Esophagus muscularis mucosa (tissue), 4 donors: ENCODE measurements around the gene NGDN. TPM values are rescaled to one million over a fixed set of nuclear protein-coding genes. Genes with fewer than 3 reads are reported as not detected.
A peak's percentile ranks its signal among the peaks of the same experiment; 100 is the strongest.

Experiments used
- DNase-seq: peaks from one replicate; pipeline ENCODE4 v3.0.0-alpha.2; 2017; ENCODE audit errors: extremely low spot score
- H3K27ac ChIP-seq, 4 donors: fragments of 200-600 bp; sonication (generic); replicated peaks in 1 of 4; 1 replicate in 3 of 4; 2 replicates in 1 of 4; pipeline ENCODE4 v1.5.1; 2016 to 2019; ENCODE audit warnings: mild to moderate bottlenecking in 1 of 4
- H3K27me3 ChIP-seq, 4 donors: fragments of 200-600 bp; sonication (generic); one replicate each; pipeline versions ENCODE4 v1.5.1 to v1.6.0; 2016 to 2019
- H3K36me3 ChIP-seq, 4 donors: fragments of 200-600 bp; sonication (generic); one replicate each; pipeline ENCODE4 v1.5.1; 2016 to 2019
- H3K4me1 ChIP-seq, 4 donors: fragments of 200-600 bp; sonication (generic); one replicate each; pipeline ENCODE4 v1.5.1; 2016 to 2019
- H3K4me3 ChIP-seq, 4 donors: fragments of 200-600 bp; sonication (generic); 1 replicate in 2 of 4; 2 replicates in 2 of 4; pipeline ENCODE4 v1.5.1; 2016 to 2019; ENCODE audit warnings: mild to moderate bottlenecking in 4 of 4, moderate library complexity in 1 of 4
- H3K9me3 ChIP-seq, 4 donors: fragments of 200-600 bp; sonication (generic); 1 replicate in 3 of 4; 2 replicates in 1 of 4; pipeline ENCODE4 v1.5.1; 2016 to 2019
- EP300 ChIP-seq: sonication (generic); formaldehyde crosslinking; IDR thresholded peaks from one replicate; pipeline ENCODE4 v1.6.1; 2017; ENCODE audit warnings: antibody characterized with exemption
- POLR2A ChIP-seq: fragments of 450-650 bp; IDR thresholded peaks from one replicate; pipeline ENCODE4 v1.6.1; 2017; ENCODE audit warnings: antibody characterized with exemption, moderate library complexity, mild to moderate bottlenecking, low read depth
- POLR2AphosphoS5 ChIP-seq, 2 donors: sonication (generic); formaldehyde crosslinking; IDR thresholded peaks; one replicate each; pipeline ENCODE4 v1.6.1; 2017; ENCODE audit warnings: antibody characterized with exemption in 2 of 2
- WGBS: methylation state at CpG from one replicate; pipeline ENCODE4 v1.1.5; 2018; 5-methylcytosine and 5-hydroxymethylcytosine counted together
- intact Hi-C: fragments of 100-400 bp; cut with DNase I; formaldehyde crosslinking; loops from one replicate; pipeline ENCODE4 v1.15.1; 2023
- total RNA-seq, 4 donors: library from RNA; depleted of rRNA; stranded (reverse); fragments of >200 nt; gene quantifications; one replicate each; pipeline versions ENCODE4 v1.1.0 to v1.2.1, GENCODE V29; 2016
- TF ChIP-seq, protein P1 (sequence below), 3 experiments: fragments of 200-600 bp in 2 of 3; fragments of 450-650 bp in 1 of 3; sonication (generic) in 2 of 3; IDR thresholded peaks; one replicate each; pipeline ENCODE4 v1.5.1; 2017 to 2019; ENCODE audit warnings: antibody characterized with exemption in 3 of 3, mild to moderate bottlenecking in 2 of 3, moderate library complexity in 1 of 3

Gene NGDN
- total RNA-seq, 4 donors from 2014 or later, result 21.6 to 43.2 (median 34.0) TPM

DNA sequence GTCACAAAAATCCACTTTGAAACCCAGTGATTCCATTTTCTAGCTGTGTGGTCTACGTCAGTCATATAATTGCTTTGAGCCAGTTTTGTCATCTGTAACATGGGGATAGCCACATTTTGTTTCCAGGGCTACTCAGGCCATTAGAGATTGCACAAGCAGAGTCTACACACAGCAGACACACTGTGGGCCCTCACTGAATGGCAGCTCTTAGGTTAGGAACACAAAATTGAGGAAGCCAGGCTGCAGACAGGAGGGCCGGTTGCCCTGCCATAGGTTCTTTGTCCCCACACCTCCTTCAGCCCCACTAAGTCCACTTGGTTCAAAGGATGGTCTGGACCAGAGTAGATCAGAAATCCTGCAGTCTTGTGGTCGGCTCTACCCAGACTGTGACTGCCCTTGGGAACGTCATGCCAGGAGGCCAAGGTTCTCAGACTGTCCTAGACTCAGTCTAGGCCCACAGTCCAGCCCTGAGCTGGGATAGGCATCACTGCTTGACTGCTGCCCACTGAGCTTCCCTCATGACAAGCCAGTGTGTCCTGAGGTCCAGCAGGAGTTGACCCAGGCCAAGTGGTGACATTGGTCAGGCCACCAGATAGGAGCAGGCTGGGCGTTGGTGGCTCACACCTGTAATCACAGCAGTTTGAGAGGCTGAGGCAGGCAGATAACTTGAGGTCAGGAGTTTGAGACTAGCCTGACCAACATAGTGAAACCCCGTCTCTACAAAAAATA is 30.2 kb upstream of the NGDN start:
- no peaks in the 10 kb centered on the region for H3K36me3 ChIP-seq
- H3K4me3 ChIP-seq, result no peak overlapping the region
- peaks cover 12 to 25% (median 24%) of the 10 kb centered on the region in 4 donors for H3K4me1 ChIP-seq
- intact Hi-C loops, result no loop called here
- WGBS, result 90% methylated on average over 3 of the region's 6 CpGs
- no peak for DNase-seq
- H3K27me3 ChIP-seq, result no peaks in the 10 kb centered on the region
- H3K9me3 ChIP-seq, result no peaks in the 10 kb centered on the region
- TF ChIP-seq, protein P1, sequence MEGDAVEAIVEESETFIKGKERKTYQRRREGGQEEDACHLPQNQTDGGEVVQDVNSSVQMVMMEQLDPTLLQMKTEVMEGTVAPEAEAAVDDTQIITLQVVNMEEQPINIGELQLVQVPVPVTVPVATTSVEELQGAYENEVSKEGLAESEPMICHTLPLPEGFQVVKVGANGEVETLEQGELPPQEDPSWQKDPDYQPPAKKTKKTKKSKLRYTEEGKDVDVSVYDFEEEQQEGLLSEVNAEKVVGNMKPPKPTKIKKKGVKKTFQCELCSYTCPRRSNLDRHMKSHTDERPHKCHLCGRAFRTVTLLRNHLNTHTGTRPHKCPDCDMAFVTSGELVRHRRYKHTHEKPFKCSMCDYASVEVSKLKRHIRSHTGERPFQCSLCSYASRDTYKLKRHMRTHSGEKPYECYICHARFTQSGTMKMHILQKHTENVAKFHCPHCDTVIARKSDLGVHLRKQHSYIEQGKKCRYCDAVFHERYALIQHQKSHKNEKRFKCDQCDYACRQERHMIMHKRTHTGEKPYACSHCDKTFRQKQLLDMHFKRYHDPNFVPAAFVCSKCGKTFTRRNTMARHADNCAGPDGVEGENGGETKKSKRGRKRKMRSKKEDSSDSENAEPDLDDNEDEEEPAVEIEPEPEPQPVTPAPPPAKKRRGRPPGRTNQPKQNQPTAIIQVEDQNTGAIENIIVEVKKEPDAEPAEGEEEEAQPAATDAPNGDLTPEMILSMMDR (IDR thresholded peaks at IDR 0.05), result no peak
- no peak for TF ChIP-seq EP300
- TF ChIP-seq POLR2A, result no peak
- TF ChIP-seq POLR2AphosphoS5 (IDR thresholded peaks at IDR 0.05), result no peak
- peak overlapping the region in 1 of 4 donors; percentile 58 for H3K27ac ChIP-seq

DNA sequence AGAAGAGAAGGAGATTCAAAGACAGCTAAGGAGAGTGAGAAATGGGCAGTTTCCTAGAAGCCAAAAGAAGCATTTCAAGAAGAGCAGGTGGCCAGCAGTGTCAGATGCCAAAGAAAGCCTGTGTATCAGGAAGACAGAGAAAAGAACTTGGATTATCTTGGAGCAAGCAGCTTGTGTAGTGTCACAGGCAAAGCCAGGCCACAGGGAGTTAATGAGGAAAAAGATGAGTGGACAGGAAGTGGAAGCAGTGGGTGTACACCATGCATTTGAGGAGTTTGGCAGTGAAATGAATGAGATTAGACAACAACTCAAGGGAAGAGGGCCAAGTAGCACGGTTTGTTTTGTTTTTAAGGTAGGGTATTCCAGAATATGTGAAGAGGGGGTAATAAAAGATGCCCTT is 28.4 kb upstream of the NGDN start:
- no peak overlapping the region for H3K4me3 ChIP-seq
- DNase-seq, result no peak

DNA sequence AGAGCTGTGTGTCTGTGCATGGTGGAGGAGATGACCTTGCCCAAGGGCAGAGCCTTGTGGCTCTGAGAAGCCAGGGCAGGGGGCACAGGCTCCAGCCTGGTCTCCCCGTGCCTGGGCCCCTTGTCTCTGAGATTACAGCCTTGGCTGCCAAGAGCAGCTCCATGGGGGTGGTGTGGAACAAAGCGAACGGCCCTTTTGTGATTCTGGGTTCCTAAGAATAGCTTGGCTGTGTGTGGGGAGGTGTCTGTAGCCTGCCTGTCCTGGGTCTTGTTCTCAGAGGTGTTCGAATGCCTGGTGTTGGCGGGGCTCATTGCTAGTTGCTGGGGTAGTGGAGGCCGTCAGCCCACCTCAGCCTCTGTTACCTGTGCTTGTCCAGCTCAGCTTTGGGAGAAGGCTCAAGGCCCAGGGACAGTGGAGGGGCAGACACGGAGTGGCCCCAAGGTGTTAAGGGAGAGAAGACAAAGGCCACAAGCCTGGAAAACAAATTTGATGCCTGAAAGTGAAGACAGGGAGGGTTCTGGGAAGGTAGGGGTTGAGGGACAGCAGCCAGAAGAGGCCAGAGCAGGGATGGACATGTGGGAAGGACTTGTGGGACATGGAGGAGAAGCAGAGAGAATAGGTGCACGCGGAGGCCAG is 26.7 kb upstream of the NGDN start:
- H3K27ac ChIP-seq, result no peak overlapping the region
- H3K4me1 ChIP-seq, result peaks cover 6 to 9% (median 8%) of the 10 kb centered on the region in 4 donors
- intact Hi-C loops, result no loop called here
- H3K4me3 ChIP-seq, result no peak overlapping the region
- H3K27me3 ChIP-seq, result no peaks in the 10 kb centered on the region
- H3K36me3 ChIP-seq, result no peaks in the 10 kb centered on the region
- H3K9me3 ChIP-seq, result no peaks in the 10 kb centered on the region
- TF ChIP-seq, protein P1 (IDR thresholded peaks at IDR 0.05), result no peak
- TF ChIP-seq POLR2AphosphoS5 (IDR thresholded peaks at IDR 0.05) (no peak), POLR2A (no peak), EP300 (no peak)
- DNase-seq, result no peak
- WGBS, result 78% methylated on average over 7 of the region's 9 CpGs

More for the DNA sequence above, 28.4 kb upstream of the NGDN start:
- Histone ChIP-seq H3K27ac (no peak overlapping the region), H3K9me3 (no peaks in the 10 kb centered on the region), H3K27me3 (no peaks in the 10 kb centered on the region), H3K36me3 (no peaks in the 10 kb centered on the region), H3K4me1 (peaks cover 14 to 24% (median 20%) of the 10 kb centered on the region in 4 donors)
- intact Hi-C loops, result no loop called here
- TF ChIP-seq POLR2A (no peak), POLR2AphosphoS5 (IDR thresholded peaks at IDR 0.05) (no peak), EP300 (no peak)
- TF ChIP-seq, protein P1 (IDR thresholded peaks at IDR 0.05), result no peak
- WGBS, result 28% methylated on average over 1 of the region's 1 CpG

DNA sequence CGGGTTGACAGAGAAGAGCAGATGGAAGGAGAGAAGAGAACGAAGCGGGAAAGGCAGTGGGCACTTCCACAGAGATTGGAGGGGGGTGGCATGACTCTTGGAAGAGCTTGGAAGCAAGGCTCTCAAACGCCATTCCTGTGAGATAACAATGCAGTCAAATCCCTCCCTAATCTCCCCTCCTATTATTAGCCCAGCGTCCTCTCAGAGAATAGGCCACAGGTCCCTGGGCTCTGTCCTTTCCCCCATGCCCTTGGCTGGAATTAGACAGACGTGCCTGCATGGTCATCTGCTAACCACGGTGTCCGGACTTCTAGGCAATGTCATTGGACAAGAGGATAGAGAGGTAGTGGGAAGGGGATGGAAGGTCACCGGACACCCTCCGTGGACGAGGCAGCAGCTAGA is 26.1 kb upstream of the NGDN start:
- WGBS, result 80% methylated on average over 11 of the region's 11 CpGs
- Histone ChIP-seq H3K27ac (no peak overlapping the region), H3K9me3 (no peaks in the 10 kb centered on the region), H3K4me3 (no peak overlapping the region), H3K36me3 (no peaks in the 10 kb centered on the region), H3K27me3 (no peaks in the 10 kb centered on the region), H3K4me1 (peaks cover 3 to 8% (median 4%) of the 10 kb centered on the region in 4 donors)
- TF ChIP-seq POLR2AphosphoS5 (IDR thresholded peaks at IDR 0.05) (no peak), POLR2A (no peak), EP300 (no peak)
- TF ChIP-seq, protein P1 (IDR thresholded peaks at IDR 0.05), result no peak
- intact Hi-C loops, result no loop called here
- no peak for DNase-seq
